H1 (cell line): ENCODE measurements around the gene CCL7. TPM values are rescaled to one million over a fixed set of nuclear protein-coding genes. Genes with fewer than 3 reads are reported as not detected.

Experiments
- CTCF ChIA-PET: fragments of 300-600 bp; sonication (Branson Sonifier 250); formaldehyde crosslinking; loops from one replicate; lab custom pipeline; 2021; ENCODE audit not compliant: partially characterized antibody; lab: Charles Lee
- POLR2A ChIA-PET: fragments of 300-600 bp; sonication (Branson Sonifier 250); formaldehyde crosslinking; loops from one replicate; lab custom pipeline; 2021; ENCODE audit warnings: inconsistent platforms; ENCODE audit not compliant: partially characterized antibody; lab: Charles Lee
- DNase-seq, 2 experiments: peaks; one replicate each; pipeline versions ENCODE4 v3.0.0 to v3.0.0-alpha.2; 2010 to 2022; ENCODE audit warnings: low spot score in 2 of 2, low read depth in 1 of 2, mixed read lengths in 1 of 2
- FAIRE-seq: peaks from 2 replicates; lab custom pipeline; 2011; peaks lifted over from hg19 to GRCh38; lab: Jason Lieb, UNC
- H2AFZ ChIP-seq: 2 replicates; pipeline ENCODE4 v1.8.1; 2012; ENCODE audit warnings: low read length, inconsistent platforms
- H2AK5ac ChIP-seq: 2 replicates; pipeline ENCODE4 v1.6.1; 2013; ENCODE audit warnings: low read depth, low read length
- H2BK120ac ChIP-seq: replicated peaks from 2 replicates; pipeline ENCODE3; 2013; ENCODE audit warnings: low read depth, low read length, inconsistent platforms
- H2BK12ac ChIP-seq: 2 replicates; pipeline ENCODE4 v1.6.1; 2013; ENCODE audit warnings: low read depth, low read length
- H2BK15ac ChIP-seq: 2 replicates; pipeline ENCODE4 v1.6.1; 2013; ENCODE audit warnings: low read length
- H2BK20ac ChIP-seq: 2 replicates; pipeline ENCODE4 v1.6.1; 2013; ENCODE audit warnings: low read length
- H2BK5ac ChIP-seq: 2 replicates; pipeline ENCODE4 v1.6.1; 2013; ENCODE audit warnings: low read depth, low read length
- H3K14ac ChIP-seq: 2 replicates; pipeline ENCODE4 v1.6.1; 2013; ENCODE audit warnings: inconsistent platforms; ENCODE audit not compliant: insufficient read length
- H3K18ac ChIP-seq: 2 replicates; pipeline ENCODE4 v1.6.1; 2013; ENCODE audit warnings: low read length; ENCODE audit errors: extremely low read depth
- H3K23ac ChIP-seq: 2 replicates; pipeline ENCODE4 v1.6.1; 2013; ENCODE audit warnings: inconsistent platforms; ENCODE audit not compliant: insufficient read length
- H3K23me2 ChIP-seq: 2 replicates; pipeline ENCODE4 v1.6.1; 2013; ENCODE audit warnings: low read depth, low read length
- H3K27ac ChIP-seq: 2 replicates; pipeline ENCODE4 v1.6.1; 2011; ENCODE audit warnings: low read depth, low read length, inconsistent platforms
- H3K27me3 ChIP-seq, 4 experiments: replicated peaks in 1 of 4; 1 replicate in 1 of 4; 2 replicates in 3 of 4; pipeline versions ENCODE4 v1.6.1 to v1.8.1; 2011 to 2013; ENCODE audit warnings: low read length in 3 of 4, mild to moderate bottlenecking in 3 of 4, inconsistent platforms in 2 of 4, mixed read lengths in 2 of 4, moderate library complexity in 1 of 4; ENCODE audit not compliant: control insufficient read depth in 3 of 4, insufficient read depth in 3 of 4; ENCODE audit errors: extremely low read depth in 1 of 4
- H3K36me3 ChIP-seq, 4 experiments: 2 replicates each; pipeline versions ENCODE4 v1.6.1 to v1.8.1; 2011 to 2013; ENCODE audit warnings: mild to moderate bottlenecking in 4 of 4, low read length in 3 of 4, moderate library complexity in 2 of 4, control low read depth in 1 of 4, inconsistent platforms in 1 of 4; ENCODE audit not compliant: insufficient read depth in 4 of 4, control insufficient read depth in 2 of 4
- H3K4ac ChIP-seq: replicated peaks from 2 replicates; pipeline ENCODE3; 2013; ENCODE audit warnings: low read length, low read depth, mixed read lengths, inconsistent platforms; ENCODE audit not compliant: insufficient read length
- H3K4me1 ChIP-seq, 4 experiments: replicated peaks in 1 of 4; 1 replicate in 1 of 4; 2 replicates in 3 of 4; pipeline versions ENCODE4 v1.6.1 to v1.8.1; 2011 to 2013; ENCODE audit warnings: low read length in 3 of 4, inconsistent platforms in 2 of 4, mixed read lengths in 1 of 4; ENCODE audit not compliant: insufficient read depth in 4 of 4, control insufficient read depth in 3 of 4
- H3K4me2 ChIP-seq, 2 experiments: 2 replicates each; pipeline versions ENCODE4 v1.6.1 to v1.8.1; 2011 to 2013; ENCODE audit warnings: low read depth in 2 of 2, low read length in 2 of 2, control low read depth in 1 of 2, inconsistent platforms in 1 of 2, mild to moderate bottlenecking in 1 of 2; ENCODE audit not compliant: insufficient read depth in 1 of 2
- H3K4me3 ChIP-seq, 4 experiments: fragments of 200-600, 300-600 bp in 1 of 4; sonication (generic), shearing (Covaris generic), sonication (Bioruptor Twin) in 1 of 4; 2 replicates each; pipeline versions ENCODE4 v1.5.1 to v1.8.1; 2011 to 2016; ENCODE audit warnings: low read length in 4 of 4, low read depth in 3 of 4, control low read depth in 2 of 4, inconsistent platforms in 2 of 4, mild to moderate bottlenecking in 2 of 4, mixed read lengths in 1 of 4, moderate library complexity in 1 of 4; ENCODE audit not compliant: insufficient read depth in 2 of 4; ENCODE audit errors: extremely low read depth in 1 of 4
- H3K56ac ChIP-seq: replicated peaks from 2 replicates; pipeline ENCODE3; 2013; ENCODE audit warnings: low read depth, mild to moderate bottlenecking, mixed read lengths, low read length, inconsistent platforms; ENCODE audit not compliant: insufficient read length
- H3K79me1 ChIP-seq: 2 replicates; pipeline ENCODE4 v1.6.1; 2013; ENCODE audit warnings: low read depth, low read length, control low read depth
- H3K79me2 ChIP-seq, 2 experiments: 2 replicates each; pipeline versions ENCODE4 v1.6.1 to v1.8.1; 2012 to 2013; ENCODE audit warnings: low read length in 2 of 2, mild to moderate bottlenecking in 2 of 2, inconsistent platforms in 1 of 2; ENCODE audit not compliant: insufficient read depth in 2 of 2, control insufficient read depth in 1 of 2
- H3K9ac ChIP-seq, 4 experiments: replicated peaks in 1 of 4; 1 replicate in 1 of 4; 2 replicates in 3 of 4; pipeline versions ENCODE4 v1.6.1 to v1.8.1; 2011 to 2013; ENCODE audit warnings: low read depth in 3 of 4, low read length in 3 of 4, control low read depth in 2 of 4, mild to moderate bottlenecking in 2 of 4, moderate library complexity in 2 of 4, inconsistent platforms in 1 of 4; ENCODE audit errors: extremely low read depth in 1 of 4
- H3K9me3 ChIP-seq, 2 experiments: 2 replicates each; pipeline versions ENCODE4 v1.6.1 to v1.8.1; 2012 to 2013; ENCODE audit warnings: mild to moderate bottlenecking in 2 of 2, moderate library complexity in 2 of 2, control low read depth in 1 of 2, inconsistent platforms in 1 of 2, low read depth in 1 of 2, low read length in 1 of 2, mixed read lengths in 1 of 2; ENCODE audit not compliant: insufficient read depth in 2 of 2
- H4K20me1 ChIP-seq, 2 experiments: replicated peaks in 1 of 2; 2 replicates each; pipeline versions ENCODE3 to v1.8.1; 2011 to 2013; ENCODE audit warnings: inconsistent platforms in 2 of 2, low read length in 2 of 2, mild to moderate bottlenecking in 1 of 2; ENCODE audit not compliant: insufficient read depth in 2 of 2, control insufficient read depth in 1 of 2
- H4K5ac ChIP-seq: 2 replicates; pipeline ENCODE4 v1.6.1; 2013; ENCODE audit warnings: low read length, low read depth, mixed read lengths, inconsistent platforms; ENCODE audit not compliant: insufficient read length
- H4K8ac ChIP-seq: 2 replicates; pipeline ENCODE4 v1.8.0; 2013; ENCODE audit warnings: mild to moderate bottlenecking, moderate library complexity, low read length, inconsistent platforms; ENCODE audit not compliant: insufficient read depth; ENCODE audit errors: extremely low read depth
- H4K91ac ChIP-seq: replicated peaks from 2 replicates; pipeline ENCODE3; 2013; ENCODE audit warnings: low read length, mixed read lengths, inconsistent platforms; ENCODE audit not compliant: insufficient read length
- EP300 ChIP-seq, 2 experiments: IDR thresholded peaks; 1 replicate in 1 of 2; 2 replicates in 1 of 2; pipeline ENCODE4 v1.6.1; 2011 to 2012; ENCODE audit warnings: low read depth in 2 of 2, low read length in 2 of 2, mild to moderate bottlenecking in 2 of 2, borderline replicate concordance in 1 of 2, inconsistent platforms in 1 of 2, moderate library complexity in 1 of 2
- KDM1A ChIP-seq: fragments of 200-600, 300-600 bp; sonication (generic); IDR thresholded peaks from 2 replicates; pipeline ENCODE4 v1.7.1; 2016; ENCODE audit warnings: mild to moderate bottlenecking, low read length, borderline replicate concordance
- WGBS, 2 experiments: shearing (Covaris generic) in 1 of 2; methylation state at CpG; one replicate each; pipeline versions ENCODE4 v1.1.6 to v1.1.7; 2013 to 2015; ENCODE audit warnings: low lambda C conversion rate in 2 of 2, mixed read lengths in 2 of 2, inconsistent platforms in 1 of 2, low coverage in 1 of 2, missing lambda C conversion rate in 1 of 2; ENCODE audit not compliant: insufficient replicate concordance in 2 of 2, insufficient coverage in 1 of 2, insufficient read length in 1 of 2; ENCODE audit errors: extremely low coverage in 1 of 2, missing lambda C conversion rate in 1 of 2; 5-methylcytosine and 5-hydroxymethylcytosine counted together
- polyA plus RNA-seq, 7 experiments: library from polyadenylated mRNA; depleted of rRNA in 3 of 7; stranded (reverse) in 5 of 7; unstranded in 2 of 7; fragments of >200 nt in 5 of 7; fragments of 200-250 nt in 2 of 7; gene quantifications; 1 replicate in 5 of 7; 2 replicates in 1 of 7; 4 replicates in 1 of 7; pipeline versions ENCODE4 v1.2.1 to v1.2.3, GENCODE V29; 2011 to 2013; ENCODE audit warnings: missing spikeins in 2 of 7, mixed read lengths in 2 of 7
- total RNA-seq: library from RNA; stranded (reverse); fragmentation: NEBNext Ultra II Directional; extraction: Animal tissue kit (Norgen Biotek cat#: 25700); gene quantifications from 2 replicates; pipeline ENCODE4 v1.2.1, GENCODE V29; 2021
- TF ChIP-seq, protein P1 (sequence below): IDR thresholded peaks from 2 replicates; pipeline ENCODE4 v1.6.1; 2012; ENCODE audit warnings: inconsistent platforms

CCL7 gene
- total and polyA plus RNA-seq, 2 of the 8 experiments (the other 6 are each of a cell fraction or from before 2014, with no cell fraction given) = not detected

DNA sequence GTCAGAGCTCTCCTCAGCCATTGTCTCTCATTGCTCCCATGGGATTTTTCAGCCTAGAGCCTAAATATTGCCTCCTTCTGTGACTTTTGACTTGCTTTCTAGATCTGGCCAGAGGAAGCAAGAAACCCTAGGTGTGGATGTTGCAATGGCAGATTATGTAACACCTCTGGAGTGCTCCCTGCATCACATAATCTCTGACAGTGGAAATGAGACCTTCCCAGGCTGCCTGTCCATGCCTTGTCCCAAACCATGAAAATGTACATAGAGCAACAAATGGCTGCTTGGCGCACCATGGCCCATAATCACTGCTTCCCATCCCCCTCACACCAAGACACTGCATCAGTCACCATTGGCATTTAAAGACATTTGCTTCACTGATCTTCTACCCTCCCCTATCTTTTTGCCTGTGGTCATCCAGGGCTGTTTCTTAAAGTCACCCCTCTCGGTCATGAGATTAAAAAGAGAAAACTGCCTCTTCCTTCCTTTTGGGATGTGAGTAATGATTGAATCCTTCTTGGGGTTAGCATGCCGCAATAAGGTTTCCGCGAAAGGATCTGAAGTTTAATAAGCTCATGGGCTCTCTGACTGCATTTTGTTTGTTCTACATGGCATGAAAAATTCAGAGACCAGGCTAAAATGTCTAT, 49.1 kb upstream of the CCL7 start:
- Histone ChIP-seq H3K4ac (no peak overlapping the region), H2BK12ac (no peak overlapping the region), H3K4me3 (no peak overlapping the region), H2BK5ac (no peak overlapping the region; the same call in 1 of the 2 replicates), H3K9ac (no peak overlapping the region), H3K18ac (no peak overlapping the region), H3K79me2 (no peaks in the 10 kb centered on the region), H3K23ac (no peak overlapping the region), H3K56ac (no peak overlapping the region), H3K4me2 (no peak overlapping the region), H3K27me3 (no peaks in the 10 kb centered on the region), H3K23me2 (no peaks in the 10 kb centered on the region), H4K91ac (no peak overlapping the region), H4K8ac (no peak overlapping the region), H4K20me1 (no peaks in the 10 kb centered on the region), H4K5ac (no peak overlapping the region), H3K27ac (no peak overlapping the region), H3K36me3 (no peaks in the 10 kb centered on the region), H2BK120ac (no peak overlapping the region), H2BK20ac (0 out of 2 replicates have a peak overlapping the region, but pooled peaks have one; percentile 40), H2AFZ (no peak overlapping the region), H2AK5ac (no peak overlapping the region), H2BK15ac (no peak overlapping the region), H3K14ac (no peak overlapping the region), H3K4me1 (no peaks in the 10 kb centered on the region), H3K9me3 (peaks cover 0 to 1% of the 10 kb centered on the region in 2 experiments; a peak in 2 of 4 replicates), H3K79me1 (no peaks in the 10 kb centered on the region)
- 94% methylated on average over 5 of the region's 5 CpGs; no CpG with 5 or more reads in 1 of the 2 experiments for WGBS, 2 experiments
- POLR2A ChIA-PET = no interaction called here
- FAIRE-seq = no peak
- CTCF ChIA-PET = interaction anchor here (1.0 to 3.1 kb wide), 4 partner anchors 20 to 140 kb away, joined by 3 to 17 read pairs (median 8); no protein-coding TSS in a partner anchor
- DNase-seq = no peak
- TF ChIP-seq EP300 (IDR thresholded peaks at IDR 0.05; ENCODE audit: borderline replicate concordance in 1 of 2, low read depth in 2 of 2, low read length in 2 of 2) (no peak), KDM1A (no peak)
- TF ChIP-seq, protein P1, sequence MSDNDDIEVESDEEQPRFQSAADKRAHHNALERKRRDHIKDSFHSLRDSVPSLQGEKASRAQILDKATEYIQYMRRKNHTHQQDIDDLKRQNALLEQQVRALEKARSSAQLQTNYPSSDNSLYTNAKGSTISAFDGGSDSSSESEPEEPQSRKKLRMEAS = no peak
